GM08714 (cell line): Measurements from ENCODE around the gene USP21.
A peak's percentile ranks its signal among the peaks of the same experiment; 100 is the strongest.

ENCODE experiments used
- H3K4me3 ChIP-seq: fragments of 200-500 bp; sonication (Bioruptor generic); 2 replicates; pipeline ENCODE4 v1.5.1; 2014; ENCODE audit warnings: mild to moderate bottlenecking, low read length, inconsistent platforms
- ZNF274 ChIP-seq: IDR thresholded peaks from 2 replicates; pipeline ENCODE4 v1.6.1; 2012; ENCODE audit warnings: mild to moderate bottlenecking, low read depth, low read length

Gene USP21

DNA sequence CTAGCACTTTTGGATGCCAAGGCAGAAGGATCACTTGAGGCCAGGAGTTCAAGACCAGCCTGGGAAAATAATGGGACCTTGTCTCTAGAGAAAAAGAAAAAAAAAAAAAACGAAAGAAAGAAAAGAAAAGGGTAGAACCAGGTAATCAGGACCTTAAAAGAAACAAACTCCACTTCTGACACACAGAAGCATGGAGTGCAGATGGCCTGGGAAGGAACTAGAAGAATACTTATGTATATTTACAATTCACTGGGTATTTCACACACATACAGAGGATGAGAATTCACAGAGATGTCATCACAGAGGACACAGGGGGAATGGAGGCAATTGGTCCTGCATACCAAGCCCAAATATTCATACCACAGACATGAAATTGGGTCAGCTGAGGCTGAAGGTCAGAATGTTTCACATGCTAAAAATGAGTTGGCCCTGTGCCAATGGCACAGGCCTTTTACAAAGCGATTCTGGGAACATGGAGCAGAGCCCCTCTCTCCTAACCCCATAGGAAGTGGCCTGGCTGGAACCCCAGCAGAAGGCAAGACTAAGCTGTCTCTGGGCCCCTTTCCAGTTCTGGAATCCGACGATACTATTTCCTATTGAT, 13.6 kb downstream of the USP21 start:
- H3K4me3 ChIP-seq, result no peak overlapping the region

DNA sequence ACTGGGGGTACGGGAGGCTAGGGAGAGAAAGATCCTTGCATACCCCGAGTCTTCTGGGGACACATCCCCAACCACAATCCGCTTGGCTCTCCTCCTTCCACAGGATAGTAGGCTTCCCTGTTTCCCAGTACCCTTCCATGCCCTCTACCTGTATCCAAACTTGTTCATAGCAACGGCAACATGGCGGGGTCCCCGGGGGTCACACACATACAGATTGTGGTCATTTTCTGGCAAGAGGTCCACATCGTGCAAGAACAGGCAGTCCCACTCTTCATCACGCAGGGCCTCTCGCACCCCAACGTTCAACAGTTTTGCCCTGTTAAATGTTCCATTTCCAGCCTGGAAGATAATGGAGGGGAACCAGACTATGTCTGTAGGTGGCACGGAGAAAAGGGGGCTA, 14.4 kb downstream of the USP21 start:
- H3K4me3 ChIP-seq, result no peak overlapping the region
- no peak for TF ChIP-seq ZNF274

More for the DNA sequence above, 13.6 kb downstream of the USP21 start:
- TF ChIP-seq ZNF274, result no peak

DNA sequence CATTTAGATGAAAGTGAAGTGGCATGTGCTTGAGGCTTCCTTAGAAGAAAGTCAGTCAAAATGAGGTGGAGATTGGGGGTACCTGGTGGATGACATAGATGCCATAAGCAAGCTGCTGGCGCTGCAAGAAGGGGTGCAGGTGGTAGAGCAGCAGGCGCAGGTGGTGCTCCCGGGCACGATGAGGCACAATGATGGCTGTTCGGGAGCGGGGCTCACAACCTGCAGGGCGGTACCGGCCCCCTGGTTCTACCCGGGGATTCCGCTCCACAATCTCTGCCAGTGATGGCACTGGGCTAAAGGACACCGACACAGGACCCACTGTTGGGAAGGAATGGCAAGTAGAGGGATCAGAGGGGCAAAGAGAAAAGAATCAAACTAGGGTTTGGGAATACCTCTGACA, 15.6 kb downstream of the USP21 start:
- H3K4me3 ChIP-seq, result no peak overlapping the region
- no peak for TF ChIP-seq ZNF274

DNA sequence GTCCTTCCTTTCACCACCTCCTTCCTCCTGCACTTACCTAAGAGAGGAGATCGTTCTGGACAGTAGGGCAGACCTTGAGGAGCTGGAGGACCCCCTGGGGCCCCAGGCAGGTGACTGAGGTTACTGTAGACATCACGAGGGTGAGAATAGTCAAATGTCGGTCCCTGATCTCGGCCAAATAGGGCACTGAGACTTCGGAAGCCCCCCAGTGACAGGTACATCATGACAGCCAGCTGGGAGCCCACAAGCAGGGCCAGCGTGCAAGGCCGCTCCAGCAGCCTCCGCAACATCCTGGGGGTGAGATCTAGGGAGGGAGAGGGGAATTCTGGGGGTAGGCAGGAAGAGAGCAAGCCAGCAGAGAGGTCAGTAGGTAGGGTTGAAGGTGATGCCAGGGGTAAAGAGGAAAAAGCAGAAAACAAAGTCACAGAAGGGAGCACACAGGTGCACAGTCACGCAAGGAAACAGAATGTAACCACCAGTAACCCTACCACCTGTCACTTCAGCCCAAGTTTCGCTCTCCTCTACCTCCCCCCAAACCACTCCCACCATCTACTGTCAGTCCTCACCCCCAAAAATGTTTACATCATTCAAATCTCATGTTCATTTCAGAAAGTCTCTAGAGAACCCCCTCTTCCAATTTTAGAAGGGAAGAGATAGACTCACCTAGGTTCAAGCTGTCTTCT, 16.6 kb downstream of the USP21 start:
- TF ChIP-seq ZNF274, result no peak
- peak overlapping the region; percentile 77; the same call in 1 of the 2 replicates for H3K4me3 ChIP-seq

DNA sequence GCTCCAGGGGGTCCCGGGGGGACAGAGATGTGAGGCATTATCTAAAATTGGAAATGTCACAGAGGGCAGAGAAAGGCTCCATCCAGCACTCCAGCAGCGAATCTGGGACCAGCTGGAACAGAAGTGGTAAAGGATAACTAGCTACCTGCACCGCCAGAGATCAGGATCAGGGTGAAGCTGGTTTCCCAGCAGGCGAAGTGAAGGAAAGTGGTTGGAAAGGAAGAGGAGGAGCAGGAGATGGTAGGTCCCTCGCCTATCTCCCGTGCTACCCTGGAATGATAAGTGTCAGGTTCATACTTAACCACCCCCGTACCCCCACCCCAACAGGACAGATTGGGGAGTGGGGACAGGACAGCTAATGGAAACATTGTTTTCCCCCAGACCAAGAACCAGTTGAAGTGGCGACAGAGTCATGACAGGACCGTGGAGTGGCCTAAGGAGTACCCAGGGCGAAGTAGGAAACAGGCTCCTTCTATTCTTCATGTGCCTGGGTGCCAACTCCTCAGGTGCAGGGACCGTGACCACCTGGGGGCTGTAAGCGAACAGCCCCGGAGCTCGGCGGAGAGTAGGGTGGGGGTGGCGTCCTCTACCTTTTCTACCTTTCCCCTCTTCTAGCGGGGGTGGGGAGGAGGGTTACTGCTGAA, 17.3 kb downstream of the USP21 start:
- no peak for TF ChIP-seq ZNF274
- peak overlapping the region; percentile 77 for H3K4me3 ChIP-seq

DNA sequence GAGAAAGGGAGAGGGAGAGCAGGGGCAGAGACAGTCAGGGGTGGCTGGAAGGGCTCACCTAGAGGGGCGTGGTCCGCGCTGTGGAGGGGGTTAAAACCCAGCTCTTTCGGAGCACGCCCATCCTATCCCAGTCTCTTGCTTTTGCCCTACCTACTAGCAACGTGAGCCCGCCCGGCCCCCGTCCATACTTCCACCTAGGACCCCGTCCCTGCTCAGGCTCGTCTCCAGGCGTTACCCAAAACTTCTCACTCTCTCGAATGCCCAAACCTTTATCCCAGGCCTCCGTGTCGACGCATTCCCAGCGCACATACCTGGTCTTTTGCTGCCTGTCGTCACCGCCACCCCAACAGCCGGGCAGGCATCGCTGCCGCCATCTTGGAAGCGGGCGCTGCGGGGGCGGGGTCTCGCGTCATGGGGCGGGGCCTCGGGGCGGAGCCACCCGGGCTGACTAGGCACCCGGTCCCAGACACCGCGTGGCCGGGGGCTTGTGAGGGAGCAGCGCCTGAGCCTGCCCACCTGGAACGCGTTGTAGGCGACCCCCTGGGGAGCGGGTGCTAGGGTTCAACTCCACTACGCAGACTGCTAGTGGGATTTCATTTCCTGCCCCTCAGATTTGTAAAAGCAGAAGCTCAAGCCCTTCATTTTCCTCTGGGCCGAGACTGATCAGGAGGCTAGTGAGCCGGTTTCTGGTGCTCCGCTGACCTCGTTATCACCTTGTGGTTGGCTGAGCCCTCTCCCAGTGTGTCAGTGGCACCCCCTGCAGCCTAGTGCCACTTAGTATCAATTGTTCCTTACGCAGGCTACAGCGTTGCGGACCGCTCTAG, 18.0 kb downstream of the USP21 start, which contains the start of gene B4GALT3:
Gene B4GALT3 (minus strand): TSS at position 396 of the 824 bp plus-strand sequence. CDS start 1,447 bp downstream, outside the sequence.
- TF ChIP-seq ZNF274, result no peak
- peak within 1 kb of the TSS; percentile 77 for H3K4me3 ChIP-seq

DNA sequence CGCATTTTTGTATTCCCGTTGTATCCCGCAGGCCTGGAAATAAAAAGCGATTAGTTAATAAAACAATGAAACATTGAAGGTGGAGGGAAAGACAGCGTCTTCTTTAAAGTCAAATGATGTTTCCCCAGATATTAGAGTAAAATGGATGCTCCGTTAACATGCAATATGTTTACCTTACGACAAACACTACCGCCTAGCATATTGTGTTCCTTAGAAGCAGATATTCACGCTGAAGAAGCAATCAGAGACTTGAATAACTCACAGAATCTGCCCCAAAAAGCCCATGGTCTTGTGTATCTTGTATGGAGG, 18.6 kb downstream of the USP21 start:
- TF ChIP-seq ZNF274, result no peak
- peak overlapping the region; percentile 77; the same call in 1 of the 2 replicates for H3K4me3 ChIP-seq

DNA sequence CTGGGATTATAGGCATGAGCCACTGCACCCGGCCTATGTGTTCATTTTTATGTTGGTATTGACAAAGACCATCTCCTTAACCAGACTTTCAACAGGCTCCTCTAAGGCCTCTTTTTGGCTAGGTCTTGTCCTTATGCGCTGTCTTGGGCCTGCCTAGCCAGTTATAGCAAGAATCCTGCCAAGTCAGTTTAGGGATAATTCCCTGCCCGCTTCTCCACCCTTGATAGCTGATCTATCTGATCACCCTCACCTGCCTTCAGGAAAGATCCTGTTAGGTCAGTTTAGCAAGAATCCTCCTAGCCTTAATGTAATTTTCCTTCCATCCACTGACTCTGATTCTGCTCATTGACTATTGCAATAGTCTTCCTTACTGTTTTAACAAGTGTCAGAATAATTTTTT, 20.4 kb downstream of the USP21 start:
- TF ChIP-seq ZNF274, result no peak
- H3K4me3 ChIP-seq, result no peak overlapping the region

DNA sequence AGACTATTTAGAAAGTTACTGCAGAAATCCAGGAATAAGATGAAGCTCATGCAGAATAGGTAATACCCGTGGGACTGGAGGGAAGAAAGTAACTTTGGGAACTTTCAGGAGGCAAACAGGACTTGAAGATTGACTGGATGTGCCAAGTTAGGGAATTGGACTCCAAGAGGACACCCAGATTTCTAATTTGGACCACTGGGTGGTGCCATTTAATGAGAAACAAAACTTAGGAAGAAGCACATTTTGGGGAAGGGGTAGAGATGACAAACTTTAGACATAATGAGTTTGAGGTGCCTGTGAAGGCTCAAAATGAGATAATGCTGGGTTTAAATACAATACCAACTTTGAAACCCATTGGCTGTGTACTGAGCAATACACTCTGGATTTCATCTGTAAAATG, 21.3 kb downstream of the USP21 start:
- no peak overlapping the region for H3K4me3 ChIP-seq
- no peak for TF ChIP-seq ZNF274

DNA sequence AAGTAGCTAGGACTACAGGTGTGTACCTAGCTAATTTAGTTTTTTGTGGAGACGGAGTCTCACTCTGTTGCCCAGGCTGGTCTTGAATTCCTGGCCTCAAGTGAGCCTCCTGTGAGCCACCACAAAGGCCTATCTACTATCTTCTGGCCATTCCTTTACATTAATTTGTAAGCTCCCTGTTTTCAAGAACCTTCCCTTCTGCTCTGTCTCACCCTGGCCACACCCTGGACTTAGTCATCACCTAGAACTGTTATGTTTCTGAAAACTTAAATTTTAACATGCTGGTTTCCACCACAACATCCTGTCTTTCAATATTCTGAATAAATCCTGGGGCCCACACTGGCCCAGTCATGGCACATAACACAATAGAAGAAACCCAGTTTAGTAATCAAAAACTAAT, 22.9 kb downstream of the USP21 start:
- TF ChIP-seq ZNF274, result no peak
- peak overlapping the region; percentile 35; the same call in 1 of the 2 replicates for H3K4me3 ChIP-seq

DNA sequence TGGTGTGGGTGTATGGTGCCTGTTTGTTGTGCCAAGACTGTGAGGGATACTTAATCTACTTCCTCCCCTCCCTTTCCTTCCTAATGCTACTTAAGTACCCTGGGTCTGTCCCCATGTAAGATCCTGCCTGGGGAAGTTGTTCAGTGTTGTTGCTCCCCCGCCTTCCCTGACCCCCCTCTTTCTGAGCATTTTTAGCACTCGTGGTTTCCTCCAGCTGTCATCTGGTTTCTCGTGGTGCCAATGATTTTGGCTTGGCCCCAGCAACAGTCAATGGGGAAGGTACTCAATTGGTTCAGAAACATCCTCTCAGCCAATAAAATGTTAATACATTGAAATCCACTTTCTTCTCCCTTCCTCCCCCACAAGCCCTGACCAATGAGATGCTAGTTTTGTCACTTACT, 26.0 kb downstream of the USP21 start:
- no peak for TF ChIP-seq ZNF274
- no peak overlapping the region; the same call in 1 of the 2 replicates for H3K4me3 ChIP-seq

DNA sequence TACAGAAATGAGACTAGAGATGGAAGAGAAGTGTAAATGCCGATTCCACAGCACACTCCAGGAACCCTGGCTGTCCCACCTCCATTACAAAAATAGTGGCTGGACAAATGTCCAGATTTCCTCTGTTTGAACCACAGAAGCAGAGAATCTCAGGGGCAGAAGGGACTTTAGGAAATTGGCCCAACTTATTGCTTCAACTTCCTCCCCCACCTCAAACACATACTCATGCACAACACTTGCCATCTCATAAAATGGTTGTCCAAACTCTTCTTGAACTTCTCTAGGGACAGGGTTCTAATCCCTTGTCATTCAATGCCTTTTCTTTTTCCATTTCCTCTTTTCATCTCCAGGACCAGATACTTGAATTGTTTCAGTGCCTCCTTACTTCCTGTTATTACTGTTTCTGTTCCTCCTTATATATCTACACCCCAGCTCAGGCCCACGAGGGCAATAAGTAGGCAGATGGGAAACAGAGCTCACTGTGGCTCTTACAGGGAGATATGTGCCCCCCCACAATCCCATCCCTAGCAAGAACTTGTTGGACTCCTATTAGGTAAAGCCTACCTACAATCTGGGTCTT, 26.5 kb downstream of the USP21 start:
- H3K4me3 ChIP-seq, result peak overlapping the region; percentile 53; the same call in 1 of the 2 replicates

DNA sequence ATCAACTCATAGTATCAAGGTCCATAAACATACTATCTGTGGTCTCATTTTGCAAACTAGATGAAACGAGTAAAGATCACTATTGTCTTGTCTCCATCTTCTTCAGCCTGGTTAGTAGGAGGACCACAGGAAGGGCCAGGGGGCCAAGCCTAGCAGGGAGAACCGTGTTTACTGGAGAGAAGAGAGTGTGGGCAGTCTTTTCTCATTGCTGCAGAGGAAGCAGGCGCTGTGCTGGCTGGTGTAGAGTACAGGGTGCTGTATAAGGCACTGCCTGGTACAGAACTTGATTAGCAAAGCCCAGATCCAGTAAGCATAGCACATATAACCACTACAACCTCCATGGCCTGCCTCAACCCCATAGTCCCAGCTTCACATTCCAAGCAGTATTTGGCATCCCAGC, 28.0 kb downstream of the USP21 start:
- TF ChIP-seq ZNF274, result no peak
- H3K4me3 ChIP-seq, result no peak overlapping the region

More for the DNA sequence above, 26.5 kb downstream of the USP21 start:
- no peak for TF ChIP-seq ZNF274

DNA sequence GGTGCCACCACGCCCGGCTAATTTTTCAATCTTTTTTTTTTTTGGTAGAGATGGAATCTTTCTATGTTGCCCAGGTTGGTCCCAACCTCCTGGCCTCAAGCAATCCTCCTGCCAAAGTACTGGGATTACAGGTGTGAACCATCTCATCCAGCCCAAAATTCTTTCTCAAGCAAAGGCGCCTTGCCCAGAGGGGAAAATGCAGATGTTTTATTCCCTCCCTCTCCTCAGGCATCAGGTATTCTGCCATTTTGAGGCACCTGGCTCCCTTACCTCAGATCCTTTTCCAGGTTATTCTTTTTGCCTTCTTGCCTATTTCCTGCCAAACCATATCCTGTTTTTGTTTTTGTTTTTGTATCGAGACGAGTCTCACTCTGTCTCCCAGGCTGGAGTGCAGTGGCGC, 29.1 kb downstream of the USP21 start:
- no peak for TF ChIP-seq ZNF274

DNA sequence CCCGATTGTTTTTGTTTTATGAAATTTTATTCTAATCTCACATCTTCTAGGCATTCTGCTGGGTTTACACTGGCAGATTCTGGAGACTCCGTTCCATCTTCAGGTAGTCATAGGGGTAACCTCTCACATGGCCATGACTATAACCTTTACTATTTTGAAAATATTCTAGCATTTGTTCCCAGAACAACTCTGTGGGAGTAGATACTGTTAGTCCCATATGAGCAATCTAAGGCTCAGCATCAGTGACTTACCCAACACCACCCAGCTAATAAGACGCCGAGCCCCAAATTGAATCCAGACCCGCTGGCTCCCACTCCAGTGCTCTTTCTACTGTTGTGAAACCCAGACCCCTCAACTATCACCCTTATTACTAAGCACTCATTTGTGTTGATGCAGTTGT, 29.7 kb downstream of the USP21 start:
- H3K4me3 ChIP-seq, result no peak overlapping the region
- TF ChIP-seq ZNF274, result no peak

More for the DNA sequence above, 29.1 kb downstream of the USP21 start:
- H3K4me3 ChIP-seq, result no peak overlapping the region
